Measurements from ENCODE around the gene TMEM143. TPM values are rescaled to one million over a fixed set of nuclear protein-coding genes. Genes with fewer than 3 reads are reported as not detected.

Gene TMEM143
- total and polyA plus RNA-seq, 2 donors (not counting 3 experiments of a cell fraction or from before 2014, with no cell fraction given) = 5.4 to 7.3 TPM

- Histone ChIP-seq H3K9me1 (replicated peaks; ENCODE audit: control insufficient read depth, extremely low read depth, insufficient read depth, low read length) (no peaks in the 10 kb centered on the region), H3K27me3 (ENCODE audit: control insufficient read depth in 2 of 2, insufficient read depth in 2 of 2, low read length in 2 of 2) (no peaks in the 10 kb centered on the region), H3K9ac (replicated peaks; ENCODE audit: extremely low read depth, insufficient read depth, low read length) (no peak overlapping the region), H4K20me1 (replicated peaks; ENCODE audit: control insufficient read depth, extremely low read depth, insufficient read depth, low read length) (no peaks in the 10 kb centered on the region), H3K27ac (ENCODE audit: insufficient read depth, low read depth, low read length) (no peak overlapping the region), H3K36me3 (ENCODE audit: control insufficient read depth in 2 of 2, extremely low read depth in 1 of 2, insufficient read depth in 2 of 2, low read length in 2 of 2) (no peaks in the 10 kb centered on the region), H3K4me1 (ENCODE audit: control insufficient read depth, extremely low read depth, insufficient read depth, low read length) (peaks cover 9% of the 10 kb centered on the region), H3K4me2 (ENCODE audit: insufficient read depth, low read length) (no peak overlapping the region), H3K4me3 (replicated peaks in 1 of 3; ENCODE audit: insufficient read depth in 1 of 3, low read depth in 1 of 3, low read length in 3 of 3) (no peak overlapping the region), H2AFZ (ENCODE audit: low read depth, low read length) (no peak overlapping the region), H3K9me3 (replicated peaks; ENCODE audit: control insufficient read depth, insufficient read depth, low read length) (no peaks in the 10 kb centered on the region), H3K79me2 (ENCODE audit: control insufficient read depth, insufficient read depth, low read length) (no peaks in the 10 kb centered on the region)
- ChIA-PET POLR2A (interaction anchor here (0.6 kb wide), 1 partner anchor 7 kb away, joined by 3 read pairs; no protein-coding TSS in a partner anchor), CTCF (interaction anchor here (7.2 kb wide), 1 partner anchor 19 kb away, joined by 126 read pairs; the partner anchor contains the start of gene ZNF114)
- TF ChIP-seq POLR2A (IDR thresholded peaks at IDR 0.05; ENCODE audit: low read depth, low read length) (no peak), FOS (IDR thresholded peaks at IDR 0.05; ENCODE audit: borderline replicate concordance, insufficient read depth, low read length) (no peak), GATA2 (IDR thresholded peaks at IDR 0.05; ENCODE audit: insufficient read depth, insufficient read length, low read depth, low read length) (no peak), MAX (IDR thresholded peaks at IDR 0.05; ENCODE audit: insufficient read depth, insufficient read length) (no peak), POLR2AphosphoS5 (IDR thresholded peaks at IDR 0.05; ENCODE audit: insufficient read depth, low read depth, low read length) (no peak), EZH2 (IDR thresholded peaks at IDR 0.05; ENCODE audit: borderline replicate concordance, low read depth, low read length, severe bottlenecking) (no peak), MYC (IDR thresholded peaks at IDR 0.05; ENCODE audit: low read depth, low read length) (no peak), CTCF (IDR thresholded peaks at IDR 0.05; ENCODE audit: extremely low read depth in 1 of 2, insufficient read depth in 1 of 2, low read depth in 1 of 2, low read length in 2 of 2) (no peak), JUN (IDR thresholded peaks at IDR 0.05; ENCODE audit: borderline replicate concordance, insufficient read depth, insufficient read length, low read depth) (no peak)
- dilution Hi-C loops (cut with MboI; ENCODE audit: extremely low pct_ligation_motif_present, low sequenced_read_pairs) (no loop called here), intact Hi-C loops (cut with micrococcal nuclease) (no loop called here)
- FAIRE-seq = no peak
- DNase-seq (ENCODE audit: low read depth, low spot score) = no peak
- no TSS peak for BruUV-seq (replicated peaks)
These were observed 76.0 kb downstream of the TMEM143 start for GRCh38 chr19:48287748-48288147.
